Suprapubic skin (tissue), 4 donors: Measurements from ENCODE around the gene AIG1. TPM values are rescaled to one million over a fixed set of nuclear protein-coding genes. Genes with fewer than 3 reads are reported as not detected.

ENCODE experiments used
- DNase-seq, 2 donors: peaks; one replicate each; pipeline ENCODE4 v3.0.0-alpha.2; 2019; ENCODE audit warnings: low spot score in 2 of 2
- H3K27ac ChIP-seq: fragments of 200-600 bp; sonication (generic); one replicate; pipeline ENCODE4 v1.5.1; 2019
- H3K27me3 ChIP-seq: fragments of 200-600 bp; sonication (generic); one replicate; pipeline ENCODE4 v1.5.1; 2019
- H3K36me3 ChIP-seq: fragments of 200-600 bp; sonication (generic); one replicate; pipeline ENCODE4 v1.5.1; 2019
- H3K4me1 ChIP-seq: fragments of 200-600 bp; sonication (generic); one replicate; pipeline ENCODE4 v1.5.1; 2019
- H3K4me3 ChIP-seq: fragments of 200-600 bp; sonication (generic); one replicate; pipeline ENCODE4 v1.5.1; 2019; ENCODE audit warnings: mild to moderate bottlenecking
- H3K9me3 ChIP-seq: fragments of 200-600 bp; sonication (generic); one replicate; pipeline ENCODE4 v1.5.1; 2019
- CTCF ChIP-seq, 2 donors: fragments of 200-600 bp in 1 of 2; fragments of 450-650 bp in 1 of 2; sonication (generic) in 1 of 2; IDR thresholded peaks; one replicate each; pipeline ENCODE4 v1.5.1; 2016 to 2019; ENCODE audit warnings: antibody characterized with exemption in 2 of 2, mild to moderate bottlenecking in 1 of 2, moderate library complexity in 1 of 2
- EP300 ChIP-seq: sonication (generic); formaldehyde crosslinking; IDR thresholded peaks from one replicate; pipeline ENCODE4 v1.6.1; 2017; ENCODE audit warnings: antibody characterized with exemption
- POLR2A ChIP-seq, 2 donors: fragments of 450-650 bp; IDR thresholded peaks; one replicate each; pipeline ENCODE4 v1.6.1; 2017; ENCODE audit warnings: antibody characterized with exemption in 2 of 2, mild to moderate bottlenecking in 2 of 2, moderate library complexity in 2 of 2
- POLR2AphosphoS5 ChIP-seq, 3 donors: sonication (generic); formaldehyde crosslinking; IDR thresholded peaks; one replicate each; pipeline ENCODE4 v1.6.1; 2017; ENCODE audit warnings: antibody characterized with exemption in 3 of 3
- WGBS: methylation state at CpG from one replicate; pipeline ENCODE4 v1.1.5; 2018; 5-methylcytosine and 5-hydroxymethylcytosine counted together
- total RNA-seq, 4 donors: library from RNA; depleted of rRNA; stranded (reverse); fragments of >200 nt; gene quantifications; one replicate each; pipeline ENCODE4 v1.1.0, GENCODE V29; 2016

The AIG1 gene
- total RNA-seq, 4 donors from 2014 or later: 14.5 to 22.1 (median 19.7) TPM

DNA sequence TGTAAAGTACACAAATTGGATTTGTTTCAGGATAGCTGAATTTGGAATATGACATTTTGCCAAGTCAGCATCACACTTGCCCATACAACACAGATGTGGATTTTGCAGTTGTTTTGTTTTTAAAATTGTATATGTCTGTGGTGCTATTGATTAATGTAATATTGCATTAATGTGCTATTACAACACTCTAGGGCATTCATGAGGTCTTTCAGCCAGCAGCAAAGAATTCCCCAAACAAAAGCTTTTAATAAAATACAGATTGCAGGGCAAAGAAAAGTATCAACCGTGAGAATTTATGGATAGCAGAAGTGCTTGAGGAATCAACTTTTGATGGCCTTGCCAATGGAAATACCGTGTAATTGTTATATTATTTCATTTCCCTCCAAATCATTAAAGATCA, 144.9 kb downstream of the AIG1 start:
- 45% methylated on average over 2 of the region's 2 CpGs for WGBS
- no peak for TF ChIP-seq CTCF (IDR thresholded peaks at IDR 0.05)
- no peak for TF ChIP-seq POLR2A (IDR thresholded peaks at IDR 0.05)
- no peak for TF ChIP-seq POLR2AphosphoS5 (IDR thresholded peaks at IDR 0.05)
- no peak for TF ChIP-seq EP300
- Histone ChIP-seq H3K36me3 (no peaks in the 10 kb centered on the region), H3K27me3 (no peaks in the 10 kb centered on the region), H3K4me1 (peaks cover 16% of the 10 kb centered on the region), H3K4me3 (no peak overlapping the region), H3K27ac (no peak overlapping the region), H3K9me3 (no peaks in the 10 kb centered on the region)
- no peak for DNase-seq

GRCh38 chr6:143205991-143206390, 145.3 kb downstream of the AIG1 start:
- H3K27me3 ChIP-seq: no peaks in the 10 kb centered on the region
- H3K36me3 ChIP-seq: no peaks in the 10 kb centered on the region
- peaks cover 16% of the 10 kb centered on the region for H3K4me1 ChIP-seq
- no peak for DNase-seq
- 45% methylated on average over 2 of the region's 2 CpGs for WGBS
- TF ChIP-seq CTCF (IDR thresholded peaks at IDR 0.05) (no peak), EP300 (no peak), POLR2A (IDR thresholded peaks at IDR 0.05) (no peak), POLR2AphosphoS5 (IDR thresholded peaks at IDR 0.05) (no peak)
- no peak overlapping the region for H3K27ac ChIP-seq
- H3K9me3 ChIP-seq: no peaks in the 10 kb centered on the region
- H3K4me3 ChIP-seq: no peak overlapping the region

DNA sequence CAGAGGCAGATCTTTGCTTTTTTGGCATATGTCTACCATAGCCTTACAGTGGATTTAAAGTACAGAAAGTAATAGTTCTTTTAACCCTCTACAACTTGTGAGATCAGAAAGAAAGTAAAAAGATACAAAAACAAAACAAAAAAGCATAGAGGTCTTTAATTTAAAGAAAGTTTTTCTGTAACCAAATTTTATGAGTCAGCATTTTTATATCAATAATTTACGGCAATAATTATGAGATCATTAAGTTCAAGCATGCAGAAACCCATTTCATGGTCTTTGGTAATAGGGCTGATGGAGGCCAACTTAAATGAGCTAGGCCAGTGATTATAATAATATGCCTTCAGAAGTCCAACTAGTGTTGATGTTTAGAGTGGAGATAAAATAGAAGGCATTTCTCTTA, 145.9 kb downstream of the AIG1 start:
- Histone ChIP-seq H3K4me3 (no peak overlapping the region), H3K27ac (no peak overlapping the region), H3K27me3 (no peaks in the 10 kb centered on the region), H3K36me3 (no peaks in the 10 kb centered on the region), H3K9me3 (no peaks in the 10 kb centered on the region), H3K4me1 (peaks cover 16% of the 10 kb centered on the region)
- whole genome bisulfite sequencing: 41% methylated on average over 1 of the region's 1 CpG
- TF ChIP-seq EP300 (no peak), POLR2AphosphoS5 (IDR thresholded peaks at IDR 0.05) (no peak), CTCF (IDR thresholded peaks at IDR 0.05) (no peak), POLR2A (IDR thresholded peaks at IDR 0.05) (no peak)
- no peak for DNase-seq

DNA sequence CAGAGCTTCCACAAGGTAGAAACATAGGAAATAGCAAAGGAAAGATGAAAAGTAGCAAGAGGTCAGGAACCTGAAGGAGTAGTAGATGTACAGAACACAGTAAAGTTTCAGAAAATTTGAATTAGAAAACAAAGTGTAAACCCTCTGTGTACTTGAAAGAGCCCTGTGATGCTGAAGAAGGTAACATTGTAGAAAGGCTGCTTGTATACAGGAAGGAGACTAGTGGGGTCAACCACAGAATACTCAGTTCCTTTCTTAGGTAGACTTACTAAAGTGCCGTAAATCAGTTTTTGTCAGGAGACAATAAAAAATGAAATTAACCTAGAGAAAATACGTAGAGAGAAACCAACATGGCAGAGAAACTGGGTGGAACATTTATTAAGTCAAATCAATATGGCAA, 149.7 kb downstream of the AIG1 start:
- Histone ChIP-seq H3K4me1 (peaks cover 11% of the 10 kb centered on the region), H3K27ac (no peak overlapping the region), H3K36me3 (no peaks in the 10 kb centered on the region), H3K27me3 (no peaks in the 10 kb centered on the region), H3K4me3 (no peak overlapping the region), H3K9me3 (no peaks in the 10 kb centered on the region)
- DNase-seq: no peak
- WGBS: 96% methylated on average over 2 of the region's 2 CpGs
- TF ChIP-seq POLR2AphosphoS5 (IDR thresholded peaks at IDR 0.05): no peak
- TF ChIP-seq POLR2A (IDR thresholded peaks at IDR 0.05): no peak
- no peak for TF ChIP-seq EP300
- no peak for TF ChIP-seq CTCF (IDR thresholded peaks at IDR 0.05)

- no peak for DNase-seq
- 67% methylated on average over 3 of the region's 3 CpGs for WGBS
- Histone ChIP-seq H3K36me3 (no peaks in the 10 kb centered on the region), H3K27ac (no peak overlapping the region), H3K9me3 (no peaks in the 10 kb centered on the region), H3K27me3 (no peaks in the 10 kb centered on the region), H3K4me3 (no peak overlapping the region), H3K4me1 (no peaks in the 10 kb centered on the region)
- TF ChIP-seq POLR2AphosphoS5 (IDR thresholded peaks at IDR 0.05) (no peak), EP300 (no peak), POLR2A (IDR thresholded peaks at IDR 0.05) (no peak), CTCF (IDR thresholded peaks at IDR 0.05) (no peak)
These were observed 153.2 kb downstream of the AIG1 start for GRCh38 chr6:143213859-143214376.
